ENCODE data around the gene KLHDC4.

The KLHDC4 gene

DNA sequence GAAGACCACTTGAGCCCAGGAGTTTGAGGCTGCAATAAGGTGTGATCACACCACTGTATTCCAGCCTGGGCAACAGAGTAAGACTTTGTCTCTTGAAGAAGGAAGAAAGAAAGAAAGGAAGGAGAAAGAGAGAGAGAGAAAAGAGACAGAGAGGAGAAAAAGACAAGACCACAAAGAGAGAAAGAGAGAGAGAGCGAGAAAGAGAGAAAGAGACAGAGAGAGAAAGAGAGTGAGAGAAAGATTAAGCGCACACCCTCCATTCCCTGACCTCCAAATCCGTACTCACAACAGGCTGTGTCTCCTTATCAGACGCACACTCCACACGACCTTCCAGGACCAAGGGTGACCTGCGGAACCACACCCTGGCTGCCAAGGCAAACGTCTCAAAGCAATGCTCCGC lies 19.6 kb downstream of the KLHDC4 start:
- Histone ChIP-seq H3K36me3 (ENCODE audit: control insufficient read depth in 5 of 5, insufficient read depth in 5 of 5, low read length in 5 of 5) (peaks cover 4 to 83% (median 67%) of the 10 kb centered on the region in 5 donors), H3K27ac (ENCODE audit: low read depth, low read length) (no peak overlapping the region), H3K4me3 (ENCODE audit: low read depth in 1 of 5, low read length in 5 of 5) (no peak overlapping the region), H3K9ac (ENCODE audit: low read length in 5 of 5) (no peak overlapping the region), H3K4me1 (ENCODE audit: control insufficient read depth in 5 of 5, insufficient read depth in 5 of 5, low read length in 5 of 5) (no peaks in the 10 kb centered on the region), H3K9me3 (ENCODE audit: control insufficient read depth in 5 of 5, low read length in 5 of 5) (no peaks in the 10 kb centered on the region), H3K27me3 (ENCODE audit: control insufficient read depth in 5 of 5, insufficient read depth in 4 of 5, low read length in 5 of 5) (no peaks in the 10 kb centered on the region)

DNA sequence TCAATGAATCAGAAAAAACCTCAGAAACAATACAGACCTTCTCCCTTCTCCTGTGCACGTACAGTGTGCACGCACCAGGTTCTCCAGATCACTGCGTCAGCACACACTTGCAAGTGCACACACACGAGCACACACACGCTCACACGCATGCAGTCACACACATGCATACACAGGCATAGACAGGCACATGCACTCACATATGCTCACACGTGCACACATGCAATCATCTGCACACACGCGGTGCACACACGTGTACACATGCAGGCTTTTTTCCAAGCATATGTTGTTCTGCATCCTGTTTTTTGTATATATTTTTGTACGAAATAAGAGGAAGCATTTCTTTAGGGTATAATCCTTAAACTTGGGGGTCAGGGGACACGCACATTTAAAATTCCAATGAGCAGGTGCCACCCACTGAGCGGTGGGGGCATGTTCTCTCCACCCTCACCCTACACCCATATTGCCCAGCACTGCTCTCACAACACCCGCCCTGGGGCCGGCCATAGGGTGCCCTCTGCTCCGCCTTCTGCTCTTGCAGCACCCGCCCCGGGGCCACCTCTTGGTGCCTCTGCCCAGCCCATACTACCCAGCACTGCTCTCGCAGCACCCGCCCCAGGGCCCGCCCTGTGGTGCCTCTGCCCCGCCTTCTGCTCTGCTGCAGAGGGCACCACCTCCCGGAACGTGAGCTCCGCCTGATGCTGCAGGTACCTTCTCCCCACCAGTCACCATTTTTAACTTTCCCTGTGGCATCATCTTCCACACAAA lies 20.9 kb downstream of the KLHDC4 start:
- H3K9ac ChIP-seq (ENCODE audit: low read length in 5 of 5) = no peak overlapping the region
- H3K4me1 ChIP-seq (ENCODE audit: control insufficient read depth in 5 of 5, insufficient read depth in 5 of 5, low read length in 5 of 5) = no peaks in the 10 kb centered on the region
- H3K27me3 ChIP-seq (ENCODE audit: control insufficient read depth in 5 of 5, insufficient read depth in 4 of 5, low read length in 5 of 5) = no peaks in the 10 kb centered on the region
- peaks cover 2 to 84% (median 68%) of the 10 kb centered on the region in 5 donors for H3K36me3 ChIP-seq (ENCODE audit: control insufficient read depth in 5 of 5, insufficient read depth in 5 of 5, low read length in 5 of 5)
- H3K4me3 ChIP-seq (ENCODE audit: low read depth in 1 of 5, low read length in 5 of 5) = no peak overlapping the region
- no peaks in the 10 kb centered on the region for H3K9me3 ChIP-seq (ENCODE audit: control insufficient read depth in 5 of 5, low read length in 5 of 5)
- no peak overlapping the region for H3K27ac ChIP-seq (ENCODE audit: low read depth, low read length)

DNA sequence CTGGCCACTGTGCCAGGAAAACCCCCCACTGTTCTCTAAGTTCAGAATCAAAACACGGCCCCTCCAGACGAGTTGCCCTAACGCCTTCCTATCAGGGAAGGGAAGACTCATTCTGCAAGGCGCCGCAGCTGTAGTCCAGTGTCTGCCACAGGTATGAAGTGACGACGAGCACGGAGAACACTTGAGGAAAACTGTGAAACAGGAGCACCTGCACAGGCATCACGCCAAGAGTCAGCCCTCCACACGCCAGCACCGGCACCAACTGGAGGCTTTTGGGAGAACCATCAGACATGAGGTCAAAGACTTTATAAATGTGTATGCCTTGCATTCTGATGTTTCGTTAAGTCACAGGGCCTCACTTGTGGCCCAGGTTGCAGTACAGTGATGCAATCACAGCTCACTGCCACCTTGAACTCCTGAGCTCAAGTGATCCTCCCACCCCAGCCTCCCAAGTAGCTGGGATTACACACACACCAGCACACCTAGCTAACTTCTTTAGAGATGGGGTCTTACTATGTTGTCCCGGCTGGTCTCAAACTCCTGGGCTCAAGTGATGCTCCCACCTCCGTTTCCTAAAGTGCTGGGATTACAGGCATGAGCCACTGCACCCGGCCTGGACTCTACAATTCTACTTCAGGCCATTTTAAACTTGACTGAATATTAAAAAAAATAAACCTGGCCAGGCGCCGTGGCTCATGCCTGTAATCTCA lies 22.9 kb downstream of the KLHDC4 start:
- no peak overlapping the region for H3K4me3 ChIP-seq (ENCODE audit: low read depth in 1 of 5, low read length in 5 of 5)
- H3K27me3 ChIP-seq (ENCODE audit: control insufficient read depth in 5 of 5, insufficient read depth in 4 of 5, low read length in 5 of 5) = no peaks in the 10 kb centered on the region
- no peak overlapping the region for H3K27ac ChIP-seq (ENCODE audit: low read depth, low read length)
- H3K4me1 ChIP-seq (ENCODE audit: control insufficient read depth in 5 of 5, insufficient read depth in 5 of 5, low read length in 5 of 5) = no peaks in the 10 kb centered on the region
- H3K9ac ChIP-seq (ENCODE audit: low read length in 5 of 5) = no peak overlapping the region
- H3K36me3 ChIP-seq (ENCODE audit: control insufficient read depth in 5 of 5, insufficient read depth in 5 of 5, low read length in 5 of 5) = peaks cover 0 to 75% (median 61%) of the 10 kb centered on the region in 5 donors
- no peaks in the 10 kb centered on the region for H3K9me3 ChIP-seq (ENCODE audit: control insufficient read depth in 5 of 5, low read length in 5 of 5)

DNA sequence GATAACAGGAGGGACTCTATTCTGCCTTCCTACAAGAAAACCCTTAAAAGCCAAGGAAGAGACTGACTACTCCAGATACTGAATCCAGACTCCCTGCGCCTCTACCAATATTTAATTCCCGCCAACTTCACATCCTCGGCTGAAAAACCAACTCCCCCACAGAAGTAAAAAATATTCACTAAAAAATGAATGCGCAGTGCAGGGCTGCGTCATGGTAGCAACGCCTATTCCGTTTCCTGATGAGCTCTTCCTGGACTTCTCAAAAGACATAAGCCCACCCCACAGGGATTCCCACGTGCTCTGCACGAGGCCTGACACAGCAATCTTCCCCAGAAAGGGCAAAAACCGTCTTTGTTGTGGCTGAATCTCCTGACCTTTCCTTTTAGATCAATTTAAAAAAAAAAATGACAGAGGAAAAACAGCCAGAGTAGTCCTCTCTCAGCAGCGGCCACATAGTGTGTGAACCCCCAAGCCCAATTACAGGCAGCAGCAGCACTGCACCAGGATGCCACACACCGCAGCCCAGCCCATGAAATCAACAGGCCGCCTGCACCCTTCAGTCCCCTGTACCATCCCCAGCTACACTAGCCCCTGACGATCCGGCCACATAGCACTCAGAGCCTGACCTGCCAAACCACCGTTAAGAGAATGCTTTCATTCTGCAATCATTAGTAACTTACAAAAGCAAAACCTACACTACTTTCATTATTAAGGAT lies 23.9 kb downstream of the KLHDC4 start:
- no peaks in the 10 kb centered on the region for H3K27me3 ChIP-seq (ENCODE audit: control insufficient read depth in 5 of 5, insufficient read depth in 4 of 5, low read length in 5 of 5)
- H3K4me3 ChIP-seq (ENCODE audit: low read depth in 1 of 5, low read length in 5 of 5) = no peak overlapping the region
- H3K27ac ChIP-seq (ENCODE audit: low read depth, low read length) = no peak overlapping the region
- H3K4me1 ChIP-seq (ENCODE audit: control insufficient read depth in 5 of 5, insufficient read depth in 5 of 5, low read length in 5 of 5) = no peaks in the 10 kb centered on the region
- H3K36me3 ChIP-seq (ENCODE audit: control insufficient read depth in 5 of 5, insufficient read depth in 5 of 5, low read length in 5 of 5) = peaks cover 0 to 72% (median 55%) of the 10 kb centered on the region in 5 donors
- no peaks in the 10 kb centered on the region for H3K9me3 ChIP-seq (ENCODE audit: control insufficient read depth in 5 of 5, low read length in 5 of 5)
- no peak overlapping the region for H3K9ac ChIP-seq (ENCODE audit: low read length in 5 of 5)

DNA sequence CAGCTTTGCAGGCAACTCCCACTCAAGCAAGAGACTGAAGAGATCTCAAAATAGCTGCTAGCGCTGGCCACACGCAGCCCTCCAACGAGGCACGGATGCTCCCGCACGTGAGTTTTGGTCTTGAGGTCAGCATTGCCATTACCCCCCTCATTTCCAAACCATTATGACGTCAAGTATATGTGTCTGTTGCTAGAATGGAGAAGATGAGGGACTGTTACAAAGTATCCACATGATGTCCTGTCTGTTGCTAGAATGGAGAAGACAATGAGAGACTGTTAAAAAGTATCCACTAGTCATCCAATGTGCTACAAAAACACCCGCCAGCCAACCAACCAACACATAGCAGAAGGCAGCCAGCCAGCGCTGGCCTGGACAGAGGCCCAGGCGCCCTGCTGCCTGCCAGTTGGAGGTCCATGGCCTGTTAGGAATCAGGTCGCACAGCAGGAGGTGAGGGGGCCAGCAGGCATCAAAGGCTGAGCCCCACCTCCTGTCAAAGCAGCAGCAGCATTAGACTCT lies 24.8 kb downstream of the KLHDC4 start:
- Histone ChIP-seq H3K4me3 (ENCODE audit: low read depth in 1 of 5, low read length in 5 of 5) (no peak overlapping the region), H3K27me3 (ENCODE audit: control insufficient read depth in 5 of 5, insufficient read depth in 4 of 5, low read length in 5 of 5) (no peaks in the 10 kb centered on the region), H3K27ac (ENCODE audit: low read depth, low read length) (no peak overlapping the region), H3K9ac (ENCODE audit: low read length in 5 of 5) (no peak overlapping the region), H3K9me3 (ENCODE audit: control insufficient read depth in 5 of 5, low read length in 5 of 5) (no peaks in the 10 kb centered on the region), H3K4me1 (ENCODE audit: control insufficient read depth in 5 of 5, insufficient read depth in 5 of 5, low read length in 5 of 5) (no peaks in the 10 kb centered on the region), H3K36me3 (ENCODE audit: control insufficient read depth in 5 of 5, insufficient read depth in 5 of 5, low read length in 5 of 5) (peaks cover 0 to 72% (median 53%) of the 10 kb centered on the region in 5 donors)

DNA sequence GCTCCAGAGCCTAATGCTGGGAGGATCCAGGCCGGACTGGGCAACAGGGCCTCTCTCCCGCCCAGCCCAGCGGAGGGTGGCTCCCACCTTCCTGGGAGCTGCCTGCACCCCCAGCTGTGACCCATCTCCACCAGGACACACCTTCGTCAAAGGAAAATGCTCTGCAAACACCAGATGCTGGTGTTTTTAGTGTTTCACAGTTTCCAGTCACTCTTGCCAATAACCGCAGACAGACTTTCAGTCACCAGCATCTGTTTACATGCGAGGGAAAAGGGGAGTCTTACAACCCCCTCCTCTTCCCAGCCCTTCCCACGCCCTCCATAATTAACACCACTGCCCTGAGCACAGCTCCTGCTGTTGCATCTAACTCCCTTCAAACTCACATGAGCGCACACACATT lies 25.3 kb downstream of the KLHDC4 start:
- Histone ChIP-seq H3K36me3 (ENCODE audit: control insufficient read depth in 5 of 5, insufficient read depth in 5 of 5, low read length in 5 of 5) (peaks cover 0 to 71% (median 47%) of the 10 kb centered on the region in 5 donors), H3K9ac (ENCODE audit: low read length in 5 of 5) (no peak overlapping the region)

DNA sequence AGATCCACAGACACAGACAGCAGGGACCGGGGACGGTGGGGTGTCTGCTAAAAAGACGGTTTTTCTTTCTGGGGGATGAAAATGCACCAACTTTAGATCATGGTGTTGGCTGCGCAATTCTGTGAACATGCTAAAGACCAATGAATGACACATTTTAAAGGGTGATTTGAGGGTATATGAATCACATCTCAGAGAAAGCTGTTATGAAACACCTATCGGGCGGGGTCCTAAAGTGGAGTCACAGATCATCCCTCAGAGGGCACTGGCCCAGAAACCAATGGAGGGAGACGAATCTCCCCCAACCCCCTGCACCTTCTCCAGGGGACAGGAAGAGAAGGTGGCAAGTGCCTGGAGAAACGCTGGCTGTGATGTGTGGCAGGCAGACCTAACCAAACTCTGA lies 26.0 kb downstream of the KLHDC4 start:
- Histone ChIP-seq H3K9me3 (ENCODE audit: control insufficient read depth in 5 of 5, low read length in 5 of 5) (no peaks in the 10 kb centered on the region), H3K4me1 (ENCODE audit: control insufficient read depth in 5 of 5, insufficient read depth in 5 of 5, low read length in 5 of 5) (no peaks in the 10 kb centered on the region), H3K4me3 (ENCODE audit: low read depth in 1 of 5, low read length in 5 of 5) (no peak overlapping the region), H3K9ac (ENCODE audit: low read length in 5 of 5) (no peak overlapping the region), H3K27me3 (ENCODE audit: control insufficient read depth in 5 of 5, insufficient read depth in 4 of 5, low read length in 5 of 5) (no peaks in the 10 kb centered on the region), H3K36me3 (ENCODE audit: control insufficient read depth in 5 of 5, insufficient read depth in 5 of 5, low read length in 5 of 5) (peaks cover 0 to 65% (median 43%) of the 10 kb centered on the region in 5 donors), H3K27ac (ENCODE audit: low read depth, low read length) (no peak overlapping the region)

More for the DNA sequence above, 25.3 kb downstream of the KLHDC4 start:
- H3K27ac ChIP-seq (ENCODE audit: low read depth, low read length) = no peak overlapping the region
- H3K4me1 ChIP-seq (ENCODE audit: control insufficient read depth in 5 of 5, insufficient read depth in 5 of 5, low read length in 5 of 5) = no peaks in the 10 kb centered on the region
- H3K27me3 ChIP-seq (ENCODE audit: control insufficient read depth in 5 of 5, insufficient read depth in 4 of 5, low read length in 5 of 5) = no peaks in the 10 kb centered on the region
- H3K9me3 ChIP-seq (ENCODE audit: control insufficient read depth in 5 of 5, low read length in 5 of 5) = no peaks in the 10 kb centered on the region
- H3K4me3 ChIP-seq (ENCODE audit: low read depth in 1 of 5, low read length in 5 of 5) = no peak overlapping the region

DNA sequence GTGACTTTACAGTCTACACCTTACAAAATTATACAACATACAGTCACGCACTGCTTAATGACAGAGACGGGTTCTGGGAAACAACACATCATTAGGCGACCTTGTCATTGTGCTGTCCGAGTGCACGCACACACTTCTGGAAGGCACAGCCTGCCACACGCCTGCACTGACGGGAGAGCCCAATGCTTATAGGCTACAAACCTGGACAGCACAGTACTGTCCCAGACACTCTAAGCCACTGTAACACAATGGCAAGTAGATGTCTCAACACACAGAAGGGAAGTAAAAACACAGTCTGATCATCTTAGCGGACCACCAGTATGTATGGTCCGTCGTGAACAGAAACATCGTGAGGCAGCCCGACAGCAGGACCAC lies 29.8 kb downstream of the KLHDC4 start:
- no peak overlapping the region for H3K9ac ChIP-seq (ENCODE audit: low read length in 5 of 5)
- peaks cover 0 to 65% (median 43%) of the 10 kb centered on the region in 5 donors for H3K36me3 ChIP-seq (ENCODE audit: control insufficient read depth in 5 of 5, insufficient read depth in 5 of 5, low read length in 5 of 5)
- H3K27ac ChIP-seq (ENCODE audit: low read depth, low read length) = no peak overlapping the region
- H3K27me3 ChIP-seq (ENCODE audit: control insufficient read depth in 5 of 5, insufficient read depth in 4 of 5, low read length in 5 of 5) = no peaks in the 10 kb centered on the region
- no peaks in the 10 kb centered on the region for H3K4me1 ChIP-seq (ENCODE audit: control insufficient read depth in 5 of 5, insufficient read depth in 5 of 5, low read length in 5 of 5)
- H3K9me3 ChIP-seq (ENCODE audit: control insufficient read depth in 5 of 5, low read length in 5 of 5) = no peaks in the 10 kb centered on the region
- H3K4me3 ChIP-seq (ENCODE audit: low read depth in 1 of 5, low read length in 5 of 5) = no peak overlapping the region

DNA sequence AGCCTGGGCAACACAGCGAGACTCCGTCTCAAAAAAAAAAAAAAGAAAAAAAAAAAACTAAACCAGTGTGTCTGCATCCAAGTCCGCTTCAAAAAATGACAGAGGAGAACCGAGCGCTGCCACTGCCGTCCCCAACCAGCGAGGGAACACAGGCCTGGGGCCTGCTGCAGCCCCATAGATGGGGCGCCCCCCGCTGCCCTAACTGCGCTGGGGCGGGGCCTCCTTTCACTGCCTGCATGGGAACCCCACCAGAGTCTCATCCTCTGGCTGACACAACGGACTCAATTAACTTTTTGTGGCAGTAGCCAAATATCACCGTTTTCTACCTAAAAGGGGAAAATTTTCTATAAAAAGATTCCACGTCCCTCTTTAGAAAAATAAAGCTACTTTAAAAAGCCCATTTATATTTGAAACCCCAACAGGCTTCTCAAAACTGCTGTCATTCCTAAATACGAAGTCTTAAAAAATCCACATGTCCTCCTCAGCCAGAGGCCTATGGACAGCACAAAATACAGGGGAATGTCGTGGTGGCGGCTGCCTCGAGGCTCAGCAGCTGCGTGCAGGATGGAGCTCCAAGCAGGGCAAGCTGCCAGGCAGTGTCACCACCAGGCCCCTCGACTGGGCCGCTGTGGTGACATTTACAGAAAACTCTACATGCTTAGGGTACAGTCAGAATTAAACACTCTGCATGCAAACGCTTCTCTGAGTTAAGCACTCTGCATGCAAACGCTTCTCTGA lies 30.3 kb downstream of the KLHDC4 start:
- H3K27me3 ChIP-seq (ENCODE audit: control insufficient read depth in 5 of 5, insufficient read depth in 4 of 5, low read length in 5 of 5) = no peaks in the 10 kb centered on the region

More for the DNA sequence above, 30.3 kb downstream of the KLHDC4 start:
- Histone ChIP-seq H3K4me3 (ENCODE audit: low read depth in 1 of 5, low read length in 5 of 5) (no peak overlapping the region), H3K9ac (ENCODE audit: low read length in 5 of 5) (no peak overlapping the region), H3K4me1 (ENCODE audit: control insufficient read depth in 5 of 5, insufficient read depth in 5 of 5, low read length in 5 of 5) (no peaks in the 10 kb centered on the region), H3K9me3 (ENCODE audit: control insufficient read depth in 5 of 5, low read length in 5 of 5) (no peaks in the 10 kb centered on the region), H3K36me3 (ENCODE audit: control insufficient read depth in 5 of 5, insufficient read depth in 5 of 5, low read length in 5 of 5) (peaks cover 0 to 60% (median 40%) of the 10 kb centered on the region in 5 donors), H3K27ac (ENCODE audit: low read depth, low read length) (no peak overlapping the region)

All from subcutaneous abdominal adipose tissue (tissue), 5 donors.